A549 (cell line): ENCODE data around the gene STN1. TPM values are rescaled to one million over a fixed set of nuclear protein-coding genes. Genes with fewer than 3 reads are reported as not detected.
A peak's percentile ranks its signal among the peaks of the same experiment; 100 is the strongest.

Experiments used
- ATAC-seq, 2 experiments: fragments of 200-7000 bp in 1 of 2; fragments of >200 bp in 1 of 2; cut with Nextera tagmentation in 1 of 2; cut with Tn5 transposase in 1 of 2; 3 replicates each; pipeline versions ENCODE4 v1.8.0 to v1.9.1; 2018 to 2020; ENCODE audit warnings: mild to moderate bottlenecking in 1 of 2, moderate library complexity in 1 of 2
- CTCF ChIA-PET: fragments of 300-600 bp; sonication (Branson Sonifier 250); formaldehyde crosslinking; extraction: SDS; loops from one replicate; lab custom pipeline; 2021; ENCODE audit warnings: antibody characterized with exemption, inconsistent platforms; lab: Yijun Ruan, JAX
- POLR2A ChIA-PET: fragments of 350-600 bp; formaldehyde crosslinking; extraction: SDS; loops from one replicate; lab custom pipeline; 2021; ENCODE audit warnings: antibody characterized with exemption, inconsistent platforms; lab: Yijun Ruan, JAX
- DNase-seq, 2 experiments: peaks; one replicate each; pipeline versions ENCODE4 v3.0.0 to v3.0.0-alpha.2; 2011 to 2016; ENCODE audit warnings: low read depth in 1 of 2, low spot score in 1 of 2
- FAIRE-seq: peaks from 2 replicates; lab custom pipeline; 2011; peaks lifted over from hg19 to GRCh38; lab: Jason Lieb, UNC
- H3K27ac ChIP-seq, 2 experiments: fragments of >200 bp; sonication (Bioruptor Twin); formaldehyde crosslinking; 3 replicates each; pipeline ENCODE4 v1.5.1; 2016 to 2017
- H3K4me1 ChIP-seq: fragments of >200 bp; sonication (Bioruptor Twin); formaldehyde crosslinking; 3 replicates; pipeline ENCODE4 v1.6.1; 2016
- H3K4me2 ChIP-seq: fragments of >200 bp; sonication (Bioruptor Twin); formaldehyde crosslinking; 3 replicates; pipeline ENCODE4 v1.6.1; 2016
- H3K4me3 ChIP-seq: fragments of >200 bp; sonication (Bioruptor Twin); formaldehyde crosslinking; 3 replicates; pipeline ENCODE4 v1.5.1; 2016
- H3K9me3 ChIP-seq: fragments of >200 bp; sonication (Bioruptor Twin); formaldehyde crosslinking; 3 replicates; pipeline ENCODE4 v1.6.1; 2016
- CBX2 ChIP-seq: fragments of 200-600 bp; sonication (generic); IDR thresholded peaks from 2 replicates; pipeline ENCODE4 v1.6.1; 2016; ENCODE audit warnings: low read depth, mild to moderate bottlenecking, borderline replicate concordance
- CEBPB ChIP-seq, 2 experiments: fragments of >200 bp in 1 of 2; sonication (Bioruptor Twin) in 1 of 2; formaldehyde crosslinking in 1 of 2; IDR thresholded peaks; 2 replicates each; pipeline ENCODE4 v1.6.1; 2012 to 2016
- CHD4 ChIP-seq: fragments of 200-600 bp; sonication (generic); IDR thresholded peaks from 2 replicates; pipeline ENCODE4 v1.6.1; 2016; ENCODE audit warnings: antibody characterized with exemption, mild to moderate bottlenecking, borderline replicate concordance
- EHF ChIP-seq: fragments of 250-450 bp; sonication (Bioruptor Pico); IDR thresholded peaks from 2 replicates; pipeline ENCODE4 v1.5.0; 2020; ENCODE audit warnings: mild to moderate bottlenecking
- FOSL2 ChIP-seq, 2 experiments: fragments of 450-650 bp in 1 of 2; fragments of >200 bp in 1 of 2; sonication (Bioruptor Twin) in 1 of 2; formaldehyde crosslinking; IDR thresholded peaks; 2 replicates each; pipeline versions ENCODE4 v1.5.0 to v1.6.1; 2016 to 2020; ENCODE audit warnings: mild to moderate bottlenecking in 1 of 2, moderate library complexity in 1 of 2
- GATA3 ChIP-seq: IDR thresholded peaks from 2 replicates; pipeline ENCODE4 v1.6.1; 2012; ENCODE audit warnings: borderline replicate concordance
- HDAC2 ChIP-seq: fragments of 200-600 bp; sonication (generic); IDR thresholded peaks from 2 replicates; pipeline ENCODE4 v1.6.1; 2016
- HES2 ChIP-seq: fragments of >200 bp; sonication (Bioruptor Twin); formaldehyde crosslinking; IDR thresholded peaks from 2 replicates; pipeline ENCODE4 v1.6.1; 2016
- HMGXB4 ChIP-seq: fragments of 250-450 bp; sonication (Bioruptor Pico); IDR thresholded peaks from 2 replicates; pipeline ENCODE4 v1.5.0; 2021; ENCODE audit warnings: mild to moderate bottlenecking, moderate library complexity, borderline replicate concordance
- JUN ChIP-seq, 2 experiments: fragments of >200 bp; sonication (Bioruptor Twin); formaldehyde crosslinking; IDR thresholded peaks; 2 replicates in 1 of 2; 3 replicates in 1 of 2; pipeline ENCODE4 v1.6.1; 2016 to 2017
- MAFK ChIP-seq: fragments of 450-650 bp; IDR thresholded peaks from 2 replicates; pipeline ENCODE4 v1.6.1; 2014; ENCODE audit not compliant: partially characterized antibody
- MAX ChIP-seq: IDR thresholded peaks from 2 replicates; pipeline ENCODE4 v1.6.1; 2012
- MAZ ChIP-seq: fragments of 150-350 bp; IDR thresholded peaks from 2 replicates; pipeline ENCODE4 v1.6.1; 2014; ENCODE audit warnings: antibody characterized with exemption, low read depth, low read length, borderline replicate concordance
- MYC ChIP-seq: IDR thresholded peaks from 2 replicates; pipeline ENCODE4 v1.6.1; 2012; ENCODE audit warnings: mild to moderate bottlenecking, inconsistent platforms, low read length, improper control_type of control experiment, borderline replicate concordance
- NFE2L2 ChIP-seq: fragments of 150-350 bp; conservative IDR thresholded peaks from 2 replicates; pipeline ENCODE4 v1.6.1; 2014; ENCODE audit warnings: low read length
- NR3C1 ChIP-seq: fragments of >200 bp; sonication (Bioruptor Twin); formaldehyde crosslinking; IDR thresholded peaks from 3 replicates; pipeline ENCODE4 v1.6.1; 2017
- PHF8 ChIP-seq: fragments of 200-600 bp; sonication (generic); IDR thresholded peaks from 2 replicates; pipeline ENCODE4 v1.6.1; 2016; ENCODE audit warnings: low read depth, mild to moderate bottlenecking, antibody characterized with exemption, moderate library complexity, borderline replicate concordance
- RAD21 ChIP-seq, 2 experiments: fragments of >200 bp in 1 of 2; sonication (Bioruptor Twin) in 1 of 2; formaldehyde crosslinking in 1 of 2; IDR thresholded peaks in 1 of 2; conservative IDR thresholded peaks in 1 of 2; 2 replicates in 1 of 2; 3 replicates in 1 of 2; pipeline ENCODE4 v1.6.1; 2012 to 2018; ENCODE audit warnings: inconsistent platforms in 1 of 2
- RARB ChIP-seq: fragments of 250-450 bp; sonication (Bioruptor Pico); IDR thresholded peaks from 2 replicates; pipeline ENCODE4 v1.8.0; 2021; ENCODE audit warnings: mild to moderate bottlenecking, moderate library complexity
- REST ChIP-seq: fragments of 200-600 bp; sonication (generic); IDR thresholded peaks from 2 replicates; pipeline ENCODE4 v1.6.1; 2016; ENCODE audit warnings: antibody characterized with exemption, mild to moderate bottlenecking, moderate library complexity
- RNF2 ChIP-seq: fragments of 200-600 bp; sonication (generic); IDR thresholded peaks from 2 replicates; pipeline ENCODE4 v1.6.1; 2016; ENCODE audit warnings: low read depth, mild to moderate bottlenecking, antibody characterized with exemption, moderate library complexity, borderline replicate concordance
- ZFP36 ChIP-seq: fragments of 450-650 bp; IDR thresholded peaks from 2 replicates; pipeline ENCODE4 v1.6.1; 2014; ENCODE audit warnings: borderline replicate concordance; ENCODE audit not compliant: partially characterized antibody
- ZNF302 ChIP-seq: fragments of 250-450 bp; sonication (Bioruptor Pico); IDR thresholded peaks from 2 replicates; pipeline ENCODE4 v1.9.0; 2021; ENCODE audit warnings: inconsistent platforms, mild to moderate bottlenecking, moderate library complexity
- WGBS: methylation state at CpG from one replicate; pipeline ENCODE4 v1.1.6; 2017; ENCODE audit errors: missing lambda C conversion rate; 5-methylcytosine and 5-hydroxymethylcytosine counted together
- polyA plus RNA-seq, 4 experiments: library from polyadenylated mRNA; depleted of rRNA in 3 of 4; stranded (reverse); fragments of >200 nt; fragmentation: RNase III in 1 of 4; extraction: RNeasy Plus Mini Kit Qiagen cat#74134 plus additional on column Dnase treatment in 1 of 4; gene quantifications; 2 replicates in 3 of 4; 3 replicates in 1 of 4; pipeline ENCODE4 v1.2.3, GENCODE V29; 2011 to 2017
- TF ChIP-seq, protein P1 (sequence below): fragments of >200 bp; sonication (Bioruptor Twin); formaldehyde crosslinking; IDR thresholded peaks from 3 replicates; pipeline ENCODE4 v1.6.1; 2016

STN1 gene
- polyA plus RNA-seq, 2 of the 4 experiments (the other 2 are of a cell fraction): 17.1 to 34.5 TPM

DNA sequence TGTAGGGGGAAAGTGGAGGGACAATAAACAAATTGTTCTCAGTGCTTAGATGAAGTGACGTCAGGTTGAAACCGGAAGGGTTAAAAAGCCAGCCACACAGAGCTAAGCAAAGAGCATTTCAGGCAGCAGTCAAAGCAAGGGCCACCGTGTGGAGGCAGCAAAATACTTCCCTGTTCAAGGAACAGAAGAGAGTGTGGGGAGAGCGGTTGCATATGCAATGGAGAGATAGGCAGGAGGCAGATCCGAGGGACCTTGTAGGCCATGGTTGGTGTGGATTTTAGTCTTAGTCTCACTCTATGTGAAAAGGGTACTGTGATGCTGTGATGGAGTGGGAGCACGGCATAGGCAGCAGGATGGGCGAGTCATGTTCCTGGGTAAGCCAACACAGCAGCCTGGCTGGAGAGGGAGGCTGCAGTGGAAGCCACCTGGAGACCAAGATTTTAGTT is 3.8 kb upstream of the STN1 start:
- ATAC-seq: no peak
- Histone ChIP-seq H3K4me2 (no peak overlapping the region), H3K9me3 (no peaks in the 10 kb centered on the region), H3K4me3 (no peak overlapping the region), H3K27ac (0 out of 6 replicates have a peak overlapping the region, but pooled peaks of 1 of the 2 experiments have one; percentile 6), H3K4me1 (peaks cover 9% of the 10 kb centered on the region)
- FAIRE-seq: no peak
- ChIA-PET POLR2A (no interaction called here), CTCF (interaction anchor here (0.8 to 1.4 kb wide), 4 partner anchors 13 to 42 kb away, joined by 3 to 4 read pairs (median 3); no protein-coding TSS in a partner anchor)
- peak in 1 of 2 experiments; percentile 48 for DNase-seq
- 46% methylated on average over 7 of the region's 7 CpGs for WGBS
- TF ChIP-seq HES2 (no peak), RAD21 (conservative IDR thresholded peaks at IDR 0.05 in 1 of 2, IDR thresholded peaks at IDR 0.05 in 1 of 2) (0 out of 5 replicates have a peak, but pooled peaks of 1 of the 2 experiments have one; percentile 5), PHF8 (no peak)

- Histone ChIP-seq H3K4me3 (no peak overlapping the region), H3K4me2 (no peak overlapping the region), H3K4me1 (peaks cover 15% of the 10 kb centered on the region), H3K27ac (no peak overlapping the region), H3K9me3 (no peaks in the 10 kb centered on the region)
- no peak for DNase-seq
- CTCF ChIA-PET: interaction anchor here (1.1 to 1.4 kb wide), 4 partner anchors 19 to 43 kb away, joined by 3 read pairs; no protein-coding TSS in a partner anchor
- FAIRE-seq: no peak
- WGBS: 89% methylated on average over 1 of the region's 1 CpG
- TF ChIP-seq NFE2L2 (no peak), RNF2 (no peak), MAFK (no peak), HDAC2 (no peak), CEBPB (IDR thresholded peaks at IDR 0.05) (no peak), HMGXB4 (CRISPR knock-in tag) (no peak), EHF (CRISPR knock-in tag) (no peak), CHD4 (no peak)
- TF ChIP-seq, protein P1, sequence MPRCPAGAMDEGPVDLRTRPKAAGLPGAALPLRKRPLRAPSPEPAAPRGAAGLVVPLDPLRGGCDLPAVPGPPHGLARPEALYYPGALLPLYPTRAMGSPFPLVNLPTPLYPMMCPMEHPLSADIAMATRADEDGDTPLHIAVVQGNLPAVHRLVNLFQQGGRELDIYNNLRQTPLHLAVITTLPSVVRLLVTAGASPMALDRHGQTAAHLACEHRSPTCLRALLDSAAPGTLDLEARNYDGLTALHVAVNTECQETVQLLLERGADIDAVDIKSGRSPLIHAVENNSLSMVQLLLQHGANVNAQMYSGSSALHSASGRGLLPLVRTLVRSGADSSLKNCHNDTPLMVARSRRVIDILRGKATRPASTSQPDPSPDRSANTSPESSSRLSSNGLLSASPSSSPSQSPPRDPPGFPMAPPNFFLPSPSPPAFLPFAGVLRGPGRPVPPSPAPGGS: no peak
- POLR2A ChIA-PET: no interaction called here
- no peak for ATAC-seq
Observed at GRCh38 chr10:103921248-103921647, 3.3 kb upstream of the STN1 start.

GRCh38 chr10:103919648-103920025 is 1.7 kb upstream of the STN1 start:
- Histone ChIP-seq H3K4me3 (no peak overlapping the region), H3K27ac (0 out of 6 replicates have a peak overlapping the region, but pooled peaks of 1 of the 2 experiments have one; percentile 10), H3K4me2 (no peak overlapping the region), H3K9me3 (peaks cover 10% of the 10 kb centered on the region; the same call in 2 of the 3 replicates), H3K4me1 (peaks cover 21% of the 10 kb centered on the region)
- FAIRE-seq: no peak
- ChIA-PET CTCF (interaction anchor here (0.5 kb wide), 1 partner anchor 70 kb away, joined by 3 read pairs; no protein-coding TSS in a partner anchor), POLR2A (interaction anchor here (2.3 kb wide), 1 partner anchor 11 kb away, joined by 10 read pairs; no protein-coding TSS in a partner anchor)
- no peak for ATAC-seq
- 91% methylated on average over 1 of the region's 1 CpG for WGBS
- no peak for TF ChIP-seq FOSL2 (IDR thresholded peaks at IDR 0.05)
- TF ChIP-seq FOSL2 (CRISPR knock-in tag; IDR thresholded peaks at IDR 0.05): no peak
- TF ChIP-seq CBX2: no peak
- no peak for TF ChIP-seq MAZ
- TF ChIP-seq CHD4: no peak
- TF ChIP-seq RARB (CRISPR knock-in tag): no peak
- no peak for TF ChIP-seq MAX
- TF ChIP-seq MYC: no peak
- TF ChIP-seq REST: no peak
- no peak for TF ChIP-seq GATA3
- no peak for TF ChIP-seq ZFP36
- no peak for TF ChIP-seq JUN (IDR thresholded peaks at IDR 0.05)
- TF ChIP-seq ZNF302 (CRISPR knock-in tag): no peak
- TF ChIP-seq NR3C1: no peak
- no peak for DNase-seq
